CD4-positive, alpha-beta memory T cell (primary cell): ENCODE results near the gene PYGL. TPM values are rescaled to one million over a fixed set of nuclear protein-coding genes. Genes with fewer than 3 reads are reported as not detected.

Experiments
- CTCF ChIA-PET: fragments of 350-600 bp; sonication (Branson Sonifier 250); formaldehyde crosslinking; loops from one replicate; lab custom pipeline; 2021; ENCODE audit warnings: inconsistent platforms; ENCODE audit not compliant: partially characterized antibody; lab: Charles Lee
- POLR2A ChIA-PET: fragments of 350-600 bp; sonication (Branson Sonifier 250); formaldehyde crosslinking; loops from one replicate; lab custom pipeline; 2021; ENCODE audit not compliant: partially characterized antibody; lab: Charles Lee
- DNase-seq, 5 donors: peaks; one replicate each; pipeline versions ENCODE4 v3.0.0 to v3.0.0-alpha.2; 2020 to 2022; ENCODE audit warnings: mixed read lengths in 1 of 5
- H3K27ac ChIP-seq: one replicate; pipeline ENCODE4 v1.7.0; 2013; ENCODE audit warnings: low read depth, low read length
- H3K27me3 ChIP-seq: 2 replicates; pipeline ENCODE4 v1.7.0; 2013; ENCODE audit warnings: mild to moderate bottlenecking, low read length, moderate library complexity; ENCODE audit not compliant: insufficient read depth
- H3K36me3 ChIP-seq: 2 replicates; pipeline ENCODE4 v1.7.0; 2013; ENCODE audit warnings: mild to moderate bottlenecking, low read length, moderate library complexity; ENCODE audit not compliant: insufficient read depth
- H3K4me1 ChIP-seq: 2 replicates; pipeline ENCODE4 v1.7.0; 2013; ENCODE audit warnings: mild to moderate bottlenecking, low read length, moderate library complexity; ENCODE audit not compliant: insufficient read depth
- H3K4me3 ChIP-seq, 2 donors: one replicate each; pipeline ENCODE4 v1.7.0; 2013; ENCODE audit warnings: low read length in 2 of 2, mild to moderate bottlenecking in 1 of 2
- H3K9me3 ChIP-seq, 2 donors: one replicate each; pipeline ENCODE4 v1.7.0; 2013; ENCODE audit warnings: low read length in 2 of 2, control low read depth in 1 of 2; ENCODE audit not compliant: control insufficient read depth in 1 of 2
- H3K27ac Mint-ChIP-seq, 7 donors: one replicate each; pipeline ENCODE4 v1.8.0; 2020 to 2021; ENCODE audit warnings: mixed read lengths in 7 of 7, mild to moderate bottlenecking in 6 of 7, inconsistent platforms in 3 of 7, moderate library complexity in 3 of 7
- H3K27me3 Mint-ChIP-seq, 2 donors: one replicate each; pipeline ENCODE4 v1.8.0; 2020 to 2021; ENCODE audit warnings: mixed read lengths in 2 of 2
- H3K36me3 Mint-ChIP-seq, 2 donors: one replicate each; pipeline ENCODE4 v1.8.0; 2020 to 2021; ENCODE audit warnings: mixed read lengths in 2 of 2, inconsistent platforms in 1 of 2, mild to moderate bottlenecking in 1 of 2
- H3K4me1 Mint-ChIP-seq, 4 donors: one replicate each; pipeline ENCODE4 v1.8.0; 2020 to 2021; ENCODE audit warnings: mixed read lengths in 4 of 4, mild to moderate bottlenecking in 1 of 4
- H3K4me3 Mint-ChIP-seq, 8 donors: one replicate each; pipeline ENCODE4 v1.8.0; 2020 to 2021; ENCODE audit warnings: mixed read lengths in 8 of 8, mild to moderate bottlenecking in 7 of 8, moderate library complexity in 6 of 8, inconsistent platforms in 3 of 8
- H3K9me3 Mint-ChIP-seq, 8 donors: one replicate each; pipeline ENCODE4 v1.8.0; 2020 to 2021; ENCODE audit warnings: mixed read lengths in 8 of 8, mild to moderate bottlenecking in 5 of 8, inconsistent platforms in 3 of 8, moderate library complexity in 1 of 8
- intact Hi-C: fragments of 100-400 bp; cut with micrococcal nuclease; formaldehyde crosslinking; loops from one replicate; pipeline ENCODE4 v1.15.1; 2023
- polyA plus RNA-seq, 2 donors: library from polyadenylated mRNA; unstranded; fragments of 300-500 nt; fragmentation: Illumina TruSeq; gene quantifications; one replicate each; pipeline ENCODE4 v1.2.3, GENCODE V29; 2021
- total RNA-seq, 2 experiments: library from RNA; stranded (reverse); gene quantifications; one replicate each; pipeline ENCODE4 v1.2.3, GENCODE V29; 2021

PYGL gene
- total RNA-seq (under 1 TPM; 0.61 to 0.72 TPM), polyA plus RNA-seq (not detected)

- H3K4me3 ChIP-seq, result peak within 1 kb of the TSS in 1 of 2 donors; percentile 54
- POLR2A ChIA-PET, result no interaction called here
Observed at GRCh38 chr14:50943943-50944646, at the start of gene PYGL. Gene PYGL (minus strand): TSS chr14:50944483. CDS start chr14:50944403, 80 bp downstream.

GRCh38 chr14:50985859-50986331 is 41.6 kb upstream of the PYGL start:
- H3K27me3 Mint-ChIP-seq, result peaks cover 8 to 19% of the 10 kb centered on the region in 2 donors
- CTCF ChIA-PET, result no interaction called here
- no peak overlapping the region for H3K4me3 Mint-ChIP-seq
- DNase-seq, result no peak
- no peaks in the 10 kb centered on the region for H3K36me3 Mint-ChIP-seq
- Histone ChIP-seq H3K4me3 (no peak overlapping the region), H3K9me3 (no peaks in the 10 kb centered on the region), H3K27ac (no peak overlapping the region), H3K4me1 (no peaks in the 10 kb centered on the region), H3K36me3 (no peaks in the 10 kb centered on the region), H3K27me3 (no peaks in the 10 kb centered on the region)
- H3K4me1 Mint-ChIP-seq, result no peaks in the 10 kb centered on the region
- no peaks in the 10 kb centered on the region for H3K9me3 Mint-ChIP-seq
- POLR2A ChIA-PET, result no interaction called here
- intact Hi-C loops, result no loop called here
- no peak overlapping the region for H3K27ac Mint-ChIP-seq

More at GRCh38 chr14:50943943-50944646, at the start of gene PYGL:
- H3K9me3 ChIP-seq, result no peaks in the 10 kb centered on the region
- DNase-seq, result peak in 3 of 5 donors; percentile 3 to 12 (median 7)
- H3K9me3 Mint-ChIP-seq, result peaks cover 0 to 7% (median 0%) of the 10 kb centered on the region in 8 donors
- H3K4me3 Mint-ChIP-seq, result peak within 1 kb of the TSS; percentile 80 to 91 (median 86)
- H3K27ac ChIP-seq, result no peak within 1 kb of the TSS
- no peaks in the 10 kb centered on the region for H3K36me3 Mint-ChIP-seq
- H3K27ac Mint-ChIP-seq, result peak within 1 kb of the TSS in 4 of 7 donors; percentile 17 to 74 (median 38)
- peaks cover 9% of the 10 kb centered on the region for H3K4me1 ChIP-seq
- CTCF ChIA-PET, result no interaction called here
- intact Hi-C loops, result no loop called here
- H3K27me3 Mint-ChIP-seq, result peaks cover 27 to 39% of the 10 kb centered on the region in 2 donors
- no peaks in the 10 kb centered on the region for H3K36me3 ChIP-seq
- peaks cover 16% of the 10 kb centered on the region for H3K27me3 ChIP-seq
- peaks cover 8 to 15% (median 9%) of the 10 kb centered on the region in 4 donors for H3K4me1 Mint-ChIP-seq

- no peaks in the 10 kb centered on the region for H3K4me1 ChIP-seq
- H3K27ac Mint-ChIP-seq, result no peak overlapping the region
Observed at GRCh38 chr14:50985124-50985858, 41.0 kb upstream of the PYGL start.

GRCh38 chr14:50984036-50984710 is 39.9 kb upstream of the PYGL start:
- H3K9me3 Mint-ChIP-seq, result no peaks in the 10 kb centered on the region
- Histone ChIP-seq H3K4me1 (no peaks in the 10 kb centered on the region), H3K36me3 (no peaks in the 10 kb centered on the region), H3K9me3 (no peaks in the 10 kb centered on the region), H3K27me3 (no peaks in the 10 kb centered on the region), H3K4me3 (no peak overlapping the region), H3K27ac (no peak overlapping the region)
- ChIA-PET POLR2A (no interaction called here), CTCF (no interaction called here)
- H3K27me3 Mint-ChIP-seq, result peaks cover 9 to 17% of the 10 kb centered on the region in 2 donors
- no peaks in the 10 kb centered on the region for H3K36me3 Mint-ChIP-seq
- intact Hi-C loops, result no loop called here
- no peak overlapping the region for H3K4me3 Mint-ChIP-seq
- H3K4me1 Mint-ChIP-seq, result no peaks in the 10 kb centered on the region
- no peak for DNase-seq
- H3K27ac Mint-ChIP-seq, result no peak overlapping the region

More at GRCh38 chr14:50985124-50985858, 41.0 kb upstream of the PYGL start:
- CTCF ChIA-PET, result no interaction called here
- no peak for DNase-seq
- H3K4me3 Mint-ChIP-seq, result no peak overlapping the region
- Histone ChIP-seq H3K27ac (no peak overlapping the region), H3K9me3 (no peaks in the 10 kb centered on the region), H3K36me3 (no peaks in the 10 kb centered on the region), H3K27me3 (no peaks in the 10 kb centered on the region), H3K4me3 (no peak overlapping the region)
- POLR2A ChIA-PET, result no interaction called here
- no peaks in the 10 kb centered on the region for H3K36me3 Mint-ChIP-seq
- H3K4me1 Mint-ChIP-seq, result no peaks in the 10 kb centered on the region
- peaks cover 9 to 19% of the 10 kb centered on the region in 2 donors for H3K27me3 Mint-ChIP-seq
- intact Hi-C loops, result no loop called here
- H3K9me3 Mint-ChIP-seq, result no peaks in the 10 kb centered on the region

GRCh38 chr14:50979941-50980850 is 35.9 kb upstream of the PYGL start:
- Histone ChIP-seq H3K36me3 (no peaks in the 10 kb centered on the region), H3K4me1 (no peaks in the 10 kb centered on the region), H3K27ac (no peak overlapping the region), H3K27me3 (no peaks in the 10 kb centered on the region), H3K4me3 (no peak overlapping the region), H3K9me3 (no peaks in the 10 kb centered on the region)
- H3K9me3 Mint-ChIP-seq, result no peaks in the 10 kb centered on the region
- H3K4me3 Mint-ChIP-seq, result no peak overlapping the region
- intact Hi-C loops, result no loop called here
- H3K27ac Mint-ChIP-seq, result no peak overlapping the region
- no peak for DNase-seq
- no peaks in the 10 kb centered on the region for H3K36me3 Mint-ChIP-seq
- H3K4me1 Mint-ChIP-seq, result no peaks in the 10 kb centered on the region
- peaks cover 9 to 12% of the 10 kb centered on the region in 2 donors for H3K27me3 Mint-ChIP-seq
- POLR2A ChIA-PET, result no interaction called here
- CTCF ChIA-PET, result no interaction called here

GRCh38 chr14:50978888-50979287 is 34.6 kb upstream of the PYGL start:
- Mint-ChIP-seq H3K9me3 (no peaks in the 10 kb centered on the region), H3K36me3 (no peaks in the 10 kb centered on the region), H3K4me3 (no peak overlapping the region), H3K4me1 (no peaks in the 10 kb centered on the region), H3K27me3 (peaks cover 9 to 10% of the 10 kb centered on the region in 2 donors), H3K27ac (no peak overlapping the region)
- Histone ChIP-seq H3K27me3 (no peaks in the 10 kb centered on the region), H3K4me1 (no peaks in the 10 kb centered on the region), H3K36me3 (no peaks in the 10 kb centered on the region), H3K4me3 (no peak overlapping the region), H3K9me3 (no peaks in the 10 kb centered on the region), H3K27ac (no peak overlapping the region)
- ChIA-PET CTCF (no interaction called here), POLR2A (no interaction called here)
- no peak for DNase-seq
- intact Hi-C loops, result no loop called here
